ENCODE results near the gene CHEK2.
"Not testable (repeated sequence)": the region's sequence is repeated elsewhere in the genome, so short reads cannot be mapped to it uniquely, and the experiment has no call there.

CHEK2 gene

GRCh38 chr22:28741785-28742561, at the start of gene CHEK2, which contains the start of gene HSCB:
Gene CHEK2 (minus strand): TSS chr22:28741820. CDS start chr22:28734721, 7,099 bp downstream.
Gene HSCB (plus strand): TSS chr22:28742039. CDS start chr22:28742096, 57 bp downstream.
- DNase-seq = peak; percentile 95

GRCh38 chr22:28791124-28791523, 49.5 kb upstream of the CHEK2 start:
- DNase-seq = no peak

GRCh38 chr22:28788601-28789000, 47.0 kb upstream of the CHEK2 start:
- DNase-seq = peak; percentile 15

GRCh38 chr22:28783786-28784671, 42.4 kb upstream of the CHEK2 start:
- peak; percentile 90 for DNase-seq

- no peak for DNase-seq
Measured at GRCh38 chr22:28780296-28780695, 38.7 kb upstream of the CHEK2 start.

GRCh38 chr22:28779833-28780232, 38.2 kb upstream of the CHEK2 start:
- no peak for DNase-seq

- DNase-seq = no peak
Measured at GRCh38 chr22:28774378-28774777, 32.8 kb upstream of the CHEK2 start.

- no peak for DNase-seq
Measured at GRCh38 chr22:28773461-28773867, 31.8 kb upstream of the CHEK2 start.

GRCh38 chr22:28772633-28773460, 31.2 kb upstream of the CHEK2 start, which contains the start of gene CCDC117:
Gene CCDC117 (plus strand): TSS chr22:28772695. CDS start chr22:28772850, 155 bp downstream.
- peak; percentile 93 for DNase-seq

GRCh38 chr22:28771195-28771791, 29.7 kb upstream of the CHEK2 start:
- DNase-seq = peak; percentile 95

GRCh38 chr22:28769394-28770085, 27.9 kb upstream of the CHEK2 start:
- no peak for DNase-seq

GRCh38 chr22:28768701-28769393, 27.2 kb upstream of the CHEK2 start:
- no peak for DNase-seq

- DNase-seq = no peak
Measured at GRCh38 chr22:28766628-28767027, 25.0 kb upstream of the CHEK2 start.

GRCh38 chr22:28762000-28762399, 20.4 kb upstream of the CHEK2 start:
- not testable (repeated sequence) for DNase-seq

GRCh38 chr22:28761449-28761755, 19.8 kb upstream of the CHEK2 start:
- no peak for DNase-seq

- no peak for DNase-seq
Measured at GRCh38 chr22:28759861-28760560, 18.4 kb upstream of the CHEK2 start.

GRCh38 chr22:28754512-28754911, 12.9 kb upstream of the CHEK2 start:
- DNase-seq = not testable (repeated sequence)

GRCh38 chr22:28750471-28750881, 8.9 kb upstream of the CHEK2 start:
- DNase-seq = no peak

GRCh38 chr22:28743852-28744251, 2.2 kb upstream of the CHEK2 start:
- no peak for DNase-seq

- no peak for DNase-seq
Measured at GRCh38 chr22:28742562-28742962, 942 bp upstream of the CHEK2 start.
